Thoracic aorta (tissue), 2 donors: ENCODE measurements around the gene KCNJ11. TPM values are rescaled to one million over a fixed set of nuclear protein-coding genes. Genes with fewer than 3 reads are reported as not detected.

Source experiments
- ATAC-seq: fragments of 150-250 bp; one replicate; pipeline ENCODE4 v1.8.0; 2017; ENCODE audit warnings: low read depth; ENCODE audit not compliant: insufficient number of reproducible peaks, low FRiP score
- DNase-seq: peaks from one replicate; pipeline ENCODE4 v3.0.0-alpha.2; 2020; ENCODE audit warnings: low spot score
- H3K27ac ChIP-seq, 2 donors: fragments of 200-600 bp; sonication (generic); 1 replicate in 1 of 2; 2 replicates in 1 of 2; pipeline ENCODE4 v1.5.1; 2016; ENCODE audit warnings: mild to moderate bottlenecking in 2 of 2, moderate library complexity in 2 of 2
- H3K27me3 ChIP-seq: fragments of 200-600 bp; sonication (generic); replicated peaks from 2 replicates; pipeline ENCODE4 v1.6.0; 2016; ENCODE audit warnings: mild to moderate bottlenecking; ENCODE audit not compliant: insufficient read depth
- H3K36me3 ChIP-seq: fragments of 200-600 bp; sonication (generic); one replicate; pipeline ENCODE4 v1.5.1; 2016
- H3K4me1 ChIP-seq, 2 donors: fragments of 200-600 bp; sonication (generic); 1 replicate in 1 of 2; 2 replicates in 1 of 2; pipeline versions ENCODE4 v1.5.1 to v1.6.0; 2016; ENCODE audit warnings: low read depth in 2 of 2, mild to moderate bottlenecking in 1 of 2; ENCODE audit not compliant: control insufficient read depth in 1 of 2
- H3K4me3 ChIP-seq: fragments of 200-600 bp; sonication (generic); 2 replicates; pipeline ENCODE4 v1.5.1; 2016; ENCODE audit warnings: mild to moderate bottlenecking
- H3K9me3 ChIP-seq: fragments of 200-600 bp; sonication (generic); 2 replicates; pipeline ENCODE4 v1.5.1; 2016
- total RNA-seq, 2 donors: library from RNA; depleted of rRNA; stranded (reverse); fragments of >200 nt; gene quantifications; one replicate each; pipeline versions ENCODE4 v1.1.0 to v1.2.3, GENCODE V29; 2016
- TF ChIP-seq, protein P1 (sequence below): fragments of 200-600 bp; sonication (generic); IDR thresholded peaks from one replicate; pipeline ENCODE4 v1.5.1; 2019; ENCODE audit warnings: antibody characterized with exemption

KCNJ11 gene
- total RNA-seq, 2 donors from 2014 or later = 2.5 to 2.7 TPM

DNA sequence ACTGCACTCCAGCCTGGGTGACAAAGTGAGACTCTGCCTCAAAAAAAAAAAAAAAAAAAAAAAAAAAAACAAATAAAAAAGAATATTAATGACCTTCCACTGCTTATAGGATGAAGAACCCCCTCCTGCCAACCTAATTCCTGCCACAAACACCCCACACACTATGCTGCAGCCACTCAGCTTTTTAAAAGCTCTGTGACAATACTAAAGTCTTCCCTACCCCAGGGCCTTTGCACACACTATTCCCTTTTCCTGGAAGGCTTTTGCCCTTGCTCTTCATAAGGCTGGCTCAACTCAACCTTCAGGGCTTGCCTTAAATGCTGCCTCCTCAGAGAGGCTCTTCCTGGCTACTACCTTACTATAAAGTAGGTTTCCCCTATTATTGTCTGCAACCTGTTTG, 10.8 kb upstream of the KCNJ11 start:
- Histone ChIP-seq H3K27ac (no peak overlapping the region), H3K9me3 (no peaks in the 10 kb centered on the region), H3K27me3 (no peaks in the 10 kb centered on the region), H3K4me3 (no peak overlapping the region), H3K36me3 (no peaks in the 10 kb centered on the region), H3K4me1 (no peaks in the 10 kb centered on the region)
- ATAC-seq (no peak), DNase-seq (no peak)
- TF ChIP-seq, protein P1, sequence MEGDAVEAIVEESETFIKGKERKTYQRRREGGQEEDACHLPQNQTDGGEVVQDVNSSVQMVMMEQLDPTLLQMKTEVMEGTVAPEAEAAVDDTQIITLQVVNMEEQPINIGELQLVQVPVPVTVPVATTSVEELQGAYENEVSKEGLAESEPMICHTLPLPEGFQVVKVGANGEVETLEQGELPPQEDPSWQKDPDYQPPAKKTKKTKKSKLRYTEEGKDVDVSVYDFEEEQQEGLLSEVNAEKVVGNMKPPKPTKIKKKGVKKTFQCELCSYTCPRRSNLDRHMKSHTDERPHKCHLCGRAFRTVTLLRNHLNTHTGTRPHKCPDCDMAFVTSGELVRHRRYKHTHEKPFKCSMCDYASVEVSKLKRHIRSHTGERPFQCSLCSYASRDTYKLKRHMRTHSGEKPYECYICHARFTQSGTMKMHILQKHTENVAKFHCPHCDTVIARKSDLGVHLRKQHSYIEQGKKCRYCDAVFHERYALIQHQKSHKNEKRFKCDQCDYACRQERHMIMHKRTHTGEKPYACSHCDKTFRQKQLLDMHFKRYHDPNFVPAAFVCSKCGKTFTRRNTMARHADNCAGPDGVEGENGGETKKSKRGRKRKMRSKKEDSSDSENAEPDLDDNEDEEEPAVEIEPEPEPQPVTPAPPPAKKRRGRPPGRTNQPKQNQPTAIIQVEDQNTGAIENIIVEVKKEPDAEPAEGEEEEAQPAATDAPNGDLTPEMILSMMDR = no peak

DNA sequence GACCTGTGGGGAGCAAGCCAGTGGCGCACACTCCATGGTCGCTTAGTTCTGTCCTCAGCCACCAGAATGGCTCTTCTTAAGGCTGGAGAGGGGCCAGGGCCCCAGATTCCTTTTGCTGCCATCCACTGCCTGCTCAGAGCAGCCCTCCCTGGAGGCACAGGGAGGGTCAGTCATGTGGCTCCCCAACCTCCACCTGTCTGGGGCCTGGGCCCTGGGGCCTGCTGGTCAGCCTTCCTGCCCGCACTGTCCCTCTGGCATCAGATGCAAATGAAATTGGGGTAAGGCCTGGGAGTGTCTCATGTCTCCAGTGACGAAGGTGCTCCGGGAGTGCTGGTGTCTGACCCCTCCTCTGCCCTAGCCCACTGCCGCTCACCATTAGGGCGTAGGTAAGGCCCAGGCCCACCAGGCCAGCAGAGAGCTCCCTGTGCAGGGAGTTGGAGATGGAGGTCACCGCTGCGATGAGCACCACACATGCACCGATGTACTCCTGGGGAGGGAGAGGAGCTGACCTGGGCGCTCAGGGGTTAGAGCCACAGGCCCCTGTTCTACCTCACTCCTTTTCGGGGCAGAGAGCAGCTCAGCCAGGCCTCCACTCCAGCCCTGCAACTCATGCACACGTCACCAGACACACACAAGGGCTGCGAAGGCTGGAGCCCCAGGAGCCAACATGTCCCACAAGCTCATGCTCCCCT, 9.0 kb upstream of the KCNJ11 start:
- no peak for DNase-seq
- Histone ChIP-seq H3K9me3 (no peaks in the 10 kb centered on the region), H3K27ac (no peak overlapping the region), H3K4me1 (no peaks in the 10 kb centered on the region), H3K27me3 (no peaks in the 10 kb centered on the region), H3K4me3 (no peak overlapping the region), H3K36me3 (no peaks in the 10 kb centered on the region)
- TF ChIP-seq, protein P1 = no peak
- no peak for ATAC-seq

DNA sequence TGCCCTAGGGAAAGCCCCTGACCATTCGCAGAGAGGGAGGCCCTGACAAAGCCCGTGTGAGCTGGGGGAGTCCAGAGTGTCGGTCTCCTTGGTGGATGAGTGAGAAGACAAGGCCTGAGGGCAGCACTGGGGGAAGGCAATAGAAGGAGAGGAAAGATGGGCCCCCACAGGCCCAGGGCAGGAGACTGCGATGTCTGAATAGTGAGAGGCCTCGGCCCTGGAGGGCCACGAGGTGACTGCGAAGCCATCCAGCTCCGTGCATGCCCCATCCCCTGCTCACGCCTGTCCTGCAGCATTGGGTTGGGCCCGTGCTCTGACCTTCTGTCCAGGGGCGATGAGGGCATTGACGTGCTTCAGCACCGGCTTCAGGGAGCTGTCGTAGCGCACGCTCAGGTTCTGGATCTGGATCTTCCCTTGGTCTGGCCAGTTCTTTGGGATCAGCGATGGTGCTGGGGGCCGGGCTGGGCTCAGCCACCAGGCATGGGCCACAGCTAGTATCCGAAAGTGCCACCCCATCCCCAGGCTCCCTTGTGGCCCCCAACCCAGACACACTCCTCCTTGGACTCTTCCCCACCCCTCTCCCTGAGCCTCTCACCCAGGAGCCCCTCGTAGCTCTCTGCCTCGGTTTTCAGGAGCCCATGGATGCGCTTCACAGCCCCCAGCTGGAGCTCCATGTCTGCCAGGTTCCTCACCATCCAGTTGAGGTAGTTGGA, 8.3 kb upstream of the KCNJ11 start:
- no peak for DNase-seq
- Histone ChIP-seq H3K9me3 (no peaks in the 10 kb centered on the region), H3K4me1 (no peaks in the 10 kb centered on the region), H3K27ac (no peak overlapping the region), H3K36me3 (no peaks in the 10 kb centered on the region), H3K4me3 (no peak overlapping the region), H3K27me3 (no peaks in the 10 kb centered on the region)
- TF ChIP-seq, protein P1 = no peak
- ATAC-seq = no peak

DNA sequence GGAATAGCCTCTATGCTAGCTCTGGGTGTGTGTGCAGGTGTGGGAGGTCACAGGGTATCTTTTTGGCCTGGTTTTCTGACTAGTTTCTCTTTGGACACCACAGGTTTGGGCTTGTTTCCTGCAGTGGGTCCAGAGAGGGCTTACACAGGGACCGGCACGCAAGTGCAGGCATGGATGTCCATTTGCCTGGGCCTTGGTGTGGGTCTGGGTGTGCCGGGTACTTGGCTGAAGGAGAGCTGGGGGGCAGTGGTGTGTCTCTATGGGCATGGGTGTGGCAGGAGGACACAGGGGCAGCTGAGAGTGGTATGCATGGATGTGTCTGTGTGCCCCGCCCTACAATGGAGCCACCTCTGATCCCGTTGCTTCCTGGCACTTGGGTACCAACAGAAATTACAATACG, 7.5 kb upstream of the KCNJ11 start:
- TF ChIP-seq, protein P1 = no peak
- DNase-seq (no peak), ATAC-seq (no peak)
- H3K27ac ChIP-seq = no peak overlapping the region
- no peaks in the 10 kb centered on the region for H3K27me3 ChIP-seq
- H3K4me1 ChIP-seq = no peaks in the 10 kb centered on the region
- no peak overlapping the region for H3K4me3 ChIP-seq
- H3K9me3 ChIP-seq = no peaks in the 10 kb centered on the region
- H3K36me3 ChIP-seq = no peaks in the 10 kb centered on the region

DNA sequence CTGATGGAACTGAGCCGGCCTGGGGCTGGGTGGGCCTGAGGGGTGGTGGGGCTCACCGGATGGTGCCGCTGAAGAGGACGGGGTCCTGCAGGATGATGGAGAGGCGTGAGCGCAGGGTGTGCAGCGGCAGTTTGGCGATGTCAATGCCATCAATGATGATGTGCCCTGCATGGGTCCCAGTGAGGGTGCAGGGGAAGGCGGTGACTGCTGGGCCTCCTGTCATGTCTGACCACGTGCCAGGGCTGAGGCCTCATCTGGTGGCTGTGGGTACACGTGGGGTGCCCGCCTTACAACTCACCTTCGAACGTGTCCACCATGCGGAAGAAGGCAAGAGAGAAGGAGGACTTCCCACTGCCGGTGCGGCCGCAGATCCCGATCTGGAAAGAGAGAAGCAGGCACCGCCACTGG, 7.1 kb upstream of the KCNJ11 start:
- Histone ChIP-seq H3K27me3 (no peaks in the 10 kb centered on the region), H3K9me3 (no peaks in the 10 kb centered on the region), H3K27ac (no peak overlapping the region), H3K4me3 (no peak overlapping the region), H3K4me1 (no peaks in the 10 kb centered on the region), H3K36me3 (no peaks in the 10 kb centered on the region)
- ATAC-seq (no peak), DNase-seq (no peak)
- TF ChIP-seq, protein P1 = no peak
